ENCODE data around the gene KLHL25. TPM values are rescaled to one million over a fixed set of nuclear protein-coding genes. Genes with fewer than 3 reads are reported as not detected.

The KLHL25 gene
- total RNA-seq, 1 donor from 2014 or later: 4.7 TPM

GRCh38 chr15:85725019-85725418 is 69.7 kb downstream of the KLHL25 start:
- Histone ChIP-seq H3K4me3 (no peak overlapping the region), H3K27me3 (no peaks in the 10 kb centered on the region), H3K9me3 (no peaks in the 10 kb centered on the region), H3K4me1 (peaks cover 23% of the 10 kb centered on the region), H3K36me3 (peaks cover 100% of the 10 kb centered on the region), H3K27ac (peak overlapping the region; percentile 63)
- TF ChIP-seq CTCF (IDR thresholded peaks at IDR 0.05): no peak
- intact Hi-C loops (cut with DNase I): no loop called here
- ATAC-seq (no peak), DNase-seq (no peak)

- peaks cover 23% of the 10 kb centered on the region for H3K4me1 ChIP-seq
- H3K27me3 ChIP-seq: no peaks in the 10 kb centered on the region
- TF ChIP-seq CTCF (IDR thresholded peaks at IDR 0.05): no peak
- no peaks in the 10 kb centered on the region for H3K9me3 ChIP-seq
- no peak for DNase-seq
- peak; percentile 57 for ATAC-seq
- H3K36me3 ChIP-seq: peaks cover 100% of the 10 kb centered on the region
- no peak overlapping the region for H3K4me3 ChIP-seq
- intact Hi-C loops (cut with DNase I): no loop called here
- peak overlapping the region; percentile 63 for H3K27ac ChIP-seq
Measured at GRCh38 chr15:85723960-85724945, 70.5 kb downstream of the KLHL25 start.

GRCh38 chr15:85722374-85723152 is 72.2 kb downstream of the KLHL25 start:
- ATAC-seq: no peak
- H3K4me1 ChIP-seq: peaks cover 23% of the 10 kb centered on the region
- H3K9me3 ChIP-seq: no peaks in the 10 kb centered on the region
- no peak for TF ChIP-seq CTCF (IDR thresholded peaks at IDR 0.05)
- no peaks in the 10 kb centered on the region for H3K27me3 ChIP-seq
- H3K36me3 ChIP-seq: peaks cover 100% of the 10 kb centered on the region
- no peak overlapping the region for H3K27ac ChIP-seq
- no peak for DNase-seq
- intact Hi-C loops (cut with DNase I): no loop called here
- no peak overlapping the region for H3K4me3 ChIP-seq

GRCh38 chr15:85718981-85719380 is 75.7 kb downstream of the KLHL25 start:
- Histone ChIP-seq H3K36me3 (peaks cover 100% of the 10 kb centered on the region), H3K27me3 (no peaks in the 10 kb centered on the region), H3K4me3 (no peak overlapping the region), H3K27ac (no peak overlapping the region), H3K9me3 (no peaks in the 10 kb centered on the region), H3K4me1 (peaks cover 4% of the 10 kb centered on the region)
- no peak for ATAC-seq
- TF ChIP-seq CTCF (IDR thresholded peaks at IDR 0.05): no peak
- intact Hi-C loops (cut with DNase I): no loop called here
- no peak for DNase-seq

- TF ChIP-seq CTCF (IDR thresholded peaks at IDR 0.05): no peak
- H3K27me3 ChIP-seq: no peaks in the 10 kb centered on the region
- no peak overlapping the region for H3K27ac ChIP-seq
- ATAC-seq (no peak), DNase-seq (no peak)
- no peaks in the 10 kb centered on the region for H3K9me3 ChIP-seq
- no peaks in the 10 kb centered on the region for H3K4me1 ChIP-seq
- H3K36me3 ChIP-seq: peaks cover 100% of the 10 kb centered on the region
- intact Hi-C loops (cut with DNase I): no loop called here
- no peak overlapping the region for H3K4me3 ChIP-seq
Measured at GRCh38 chr15:85718271-85718971, 76.3 kb downstream of the KLHL25 start.

All from upper lobe of right lung (tissue), 1 donor.